Stomach (tissue), 9 donors: ENCODE measurements around the gene ACKR1. TPM values are rescaled to one million over a fixed set of nuclear protein-coding genes. Genes with fewer than 3 reads are reported as not detected.

Experiments used
- DNase-seq, 2 donors: peaks; one replicate each; pipeline versions ENCODE4 v3.0.0 to v3.0.0-alpha.2; 2013 to 2019
- H3K27ac ChIP-seq, 5 donors: fragments of 200-600 bp in 4 of 5; sonication (generic) in 4 of 5; one replicate each; pipeline ENCODE4 v1.5.1; 2013 to 2019; ENCODE audit warnings: mild to moderate bottlenecking in 1 of 5, moderate library complexity in 1 of 5
- H3K27me3 ChIP-seq, 3 donors: fragments of 200-600 bp; sonication (generic); one replicate each; pipeline ENCODE4 v1.5.1; 2017 to 2019; ENCODE audit warnings: mixed run types in 1 of 3
- H3K36me3 ChIP-seq, 4 donors: fragments of 200-600 bp; sonication (generic); 1 replicate in 3 of 4; 2 replicates in 1 of 4; pipeline ENCODE4 v1.5.1; 2016 to 2019
- H3K4me1 ChIP-seq, 4 donors: fragments of 200-600 bp; sonication (generic); one replicate each; pipeline ENCODE4 v1.5.1; 2016 to 2019
- H3K4me3 ChIP-seq, 4 donors: fragments of 200-600 bp; sonication (generic) in 3 of 4; one replicate each; pipeline ENCODE4 v1.5.1; 2016 to 2019; ENCODE audit warnings: mild to moderate bottlenecking in 1 of 4
- H3K9me3 ChIP-seq, 4 donors: fragments of 200-600 bp; sonication (generic); one replicate each; pipeline ENCODE4 v1.5.1; 2016 to 2019
- CTCF ChIP-seq, 7 experiments: fragments of 450-650 bp in 4 of 7; fragments of 200-600 bp in 3 of 7; sonication (generic) in 3 of 7; IDR thresholded peaks; one replicate each; pipeline ENCODE4 v1.5.1; 2016 to 2019; ENCODE audit warnings: antibody characterized with exemption in 7 of 7, control low read depth in 2 of 7, mild to moderate bottlenecking in 1 of 7
- EP300 ChIP-seq: sonication (generic); formaldehyde crosslinking; IDR thresholded peaks from one replicate; pipeline ENCODE4 v1.6.1; 2017; ENCODE audit warnings: antibody characterized with exemption
- POLR2A ChIP-seq, 4 donors: fragments of 450-650 bp; IDR thresholded peaks; one replicate each; pipeline ENCODE4 v1.6.1; 2016; ENCODE audit warnings: antibody characterized with exemption in 4 of 4, control low read depth in 2 of 4, mild to moderate bottlenecking in 1 of 4, moderate library complexity in 1 of 4
- POLR2AphosphoS5 ChIP-seq, 3 donors: sonication (generic); formaldehyde crosslinking; IDR thresholded peaks; one replicate each; pipeline ENCODE4 v1.6.1; 2016; ENCODE audit warnings: antibody characterized with exemption in 3 of 3
- WGBS, 5 donors: extraction: QIAGEN DNeasy Blood & Tissue Kit in 3 of 5; methylation state at CpG; one replicate each; pipeline versions ENCODE4 v1.1.5 to v1.1.7; 2013 to 2018; 5-methylcytosine and 5-hydroxymethylcytosine counted together
- intact Hi-C: fragments of 100-400 bp; cut with DNase I; formaldehyde crosslinking; loops from one replicate; pipeline ENCODE4 v1.15.1; 2023; ENCODE audit warnings: low total_unique reads
- polyA plus RNA-seq, 3 donors: library from polyadenylated mRNA; stranded (reverse); fragments of 200-250 nt; gene quantifications; one replicate each; pipeline ENCODE4 v1.2.3, GENCODE V29; 2013
- total RNA-seq, 5 donors: library from RNA; depleted of rRNA; stranded (reverse); fragments of >200 nt; gene quantifications; one replicate each; pipeline versions ENCODE4 v1.1.0 to v1.2.3, GENCODE V29; 2014 to 2016
- donor health status: healthy with polysubstance abuse.
- donor health status: Bipolar disorder and iron deficiency.
- donor health status: healthy.

ACKR1 gene
- total and polyA plus RNA-seq, 8 donors: 4.3 to 41.3 (median 12.4) TPM

GRCh38 chr1:159175571-159175970 lies 29.1 kb upstream of the ACKR1 start:
- Histone ChIP-seq H3K9me3 (no peaks in the 10 kb centered on the region), H3K27me3 (peaks cover 4 to 48% (median 28%) of the 10 kb centered on the region in 3 donors)
- TF ChIP-seq POLR2AphosphoS5 (IDR thresholded peaks at IDR 0.05) (no peak), POLR2A (IDR thresholded peaks at IDR 0.05) (no peak), CTCF (IDR thresholded peaks at IDR 0.05) (no peak), EP300 (no peak)

GRCh38 chr1:159177272-159177907 lies 27.3 kb upstream of the ACKR1 start:
- 7 to 23% (median 13%) methylated on average over 3 of the region's 3 CpGs for WGBS, 5 donors
- no peak overlapping the region for H3K4me3 ChIP-seq
- no peak overlapping the region for H3K27ac ChIP-seq
- H3K36me3 ChIP-seq: no peaks in the 10 kb centered on the region
- DNase-seq: peak; percentile 41 to 91
- H3K9me3 ChIP-seq: no peaks in the 10 kb centered on the region
- H3K4me1 ChIP-seq: peaks cover 0 to 9% (median 3%) of the 10 kb centered on the region in 4 donors
- H3K27me3 ChIP-seq: peaks cover 4 to 44% (median 13%) of the 10 kb centered on the region in 3 donors
- TF ChIP-seq EP300: no peak
- no peak for TF ChIP-seq CTCF (IDR thresholded peaks at IDR 0.05)
- TF ChIP-seq POLR2AphosphoS5 (IDR thresholded peaks at IDR 0.05): no peak
- intact Hi-C loops: no loop called here

More at GRCh38 chr1:159175571-159175970, 29.1 kb upstream of the ACKR1 start:
- Histone ChIP-seq H3K27ac (no peak overlapping the region), H3K4me1 (peaks cover 0 to 25% (median 16%) of the 10 kb centered on the region in 4 donors), H3K4me3 (no peak overlapping the region), H3K36me3 (no peaks in the 10 kb centered on the region)
- no peak for DNase-seq
- WGBS, 5 donors: 78 to 88% (median 85%) methylated on average over 2 of the region's 2 CpGs
- intact Hi-C loops: no loop called here

GRCh38 chr1:159179906-159180305 lies 24.8 kb upstream of the ACKR1 start:
- TF ChIP-seq EP300: no peak
- TF ChIP-seq POLR2A (IDR thresholded peaks at IDR 0.05): no peak
- no peak for TF ChIP-seq CTCF (IDR thresholded peaks at IDR 0.05)
- TF ChIP-seq POLR2AphosphoS5 (IDR thresholded peaks at IDR 0.05): no peak
- DNase-seq: no peak
- H3K4me3 ChIP-seq: no peak overlapping the region

GRCh38 chr1:159180516-159180915 lies 24.2 kb upstream of the ACKR1 start:
- no peaks in the 10 kb centered on the region for H3K4me1 ChIP-seq
- intact Hi-C loops: no loop called here
- DNase-seq: no peak
- H3K27me3 ChIP-seq: peaks cover 0 to 37% (median 10%) of the 10 kb centered on the region in 3 donors
- no peaks in the 10 kb centered on the region for H3K36me3 ChIP-seq
- 92 to 100% (median 97%) methylated on average over 2 of the region's 2 CpGs for WGBS, 5 donors
- no peak overlapping the region for H3K27ac ChIP-seq
- no peak overlapping the region for H3K4me3 ChIP-seq
- H3K9me3 ChIP-seq: no peaks in the 10 kb centered on the region
- TF ChIP-seq POLR2A (IDR thresholded peaks at IDR 0.05) (no peak), CTCF (IDR thresholded peaks at IDR 0.05) (no peak), POLR2AphosphoS5 (IDR thresholded peaks at IDR 0.05) (no peak), EP300 (no peak)

More at GRCh38 chr1:159179906-159180305, 24.8 kb upstream of the ACKR1 start:
- H3K27ac ChIP-seq: no peak overlapping the region
- H3K4me1 ChIP-seq: no peaks in the 10 kb centered on the region
- peaks cover 0 to 33% (median 10%) of the 10 kb centered on the region in 3 donors for H3K27me3 ChIP-seq
- H3K9me3 ChIP-seq: no peaks in the 10 kb centered on the region
- no peaks in the 10 kb centered on the region for H3K36me3 ChIP-seq
- intact Hi-C loops: no loop called here
